ENCODE results near the gene ALDOB. TPM values are rescaled to one million over a fixed set of nuclear protein-coding genes. Genes with fewer than 3 reads are reported as not detected.

Gene ALDOB
- total RNA-seq, 1 experiment from 2014 or later: not detected

GRCh38 chr9:101462558-101462957, 27.0 kb upstream of the ALDOB start:
- no peak overlapping the region for H2BK15ac ChIP-seq (ENCODE audit: low read depth, low read length)
- H3K36me3 Mint-ChIP-seq (ENCODE audit: insufficient read depth in 1 of 3, low read depth in 3 of 3): peaks cover 0 to 6% (median 3%) of the 10 kb centered on the region in 3 experiments; a peak in 2 of 7 replicates
- no peaks in the 10 kb centered on the region for H3K79me2 ChIP-seq (ENCODE audit: insufficient read depth, low read length)
- H3K27me3 ChIP-seq (ENCODE audit: insufficient read depth, low read length): no peaks in the 10 kb centered on the region
- no peak overlapping the region for H2BK20ac ChIP-seq (ENCODE audit: low read depth, low read length, poor library complexity, severe bottlenecking)
- H3K23me2 ChIP-seq (ENCODE audit: insufficient read length, low read depth, low read length, poor library complexity, severe bottlenecking): no peaks in the 10 kb centered on the region
- H3K79me1 ChIP-seq (ENCODE audit: insufficient read depth, low read depth, low read length, poor library complexity, severe bottlenecking): no peaks in the 10 kb centered on the region
- H2AFZ ChIP-seq (ENCODE audit: low read length): peak overlapping the region; percentile 1
- peaks cover 2% of the 10 kb centered on the region for H3K4me1 ChIP-seq (ENCODE audit: insufficient read depth, low read length)
- H3K4me2 ChIP-seq (ENCODE audit: insufficient read depth, insufficient read length, low read length): no peak overlapping the region
- no peak overlapping the region for H3K4me3 Mint-ChIP-seq
- no peak overlapping the region for H4K5ac ChIP-seq (ENCODE audit: insufficient read length, low read depth, low read length)
- H4K20me1 ChIP-seq (ENCODE audit: control insufficient read depth, insufficient read depth, insufficient read length): no peaks in the 10 kb centered on the region
- no peak overlapping the region for H2BK12ac ChIP-seq (ENCODE audit: insufficient read length, low read depth, low read length)
- H3K4me1 Mint-ChIP-seq: peaks cover 45 to 47% of the 10 kb centered on the region in 2 experiments
- H3K4ac ChIP-seq (ENCODE audit: low read depth, low read length): no peak overlapping the region
- H3K27ac Mint-ChIP-seq: peak overlapping the region; percentile 32 to 94 (median 68); a peak in 6 of 7 replicates
- H3K27ac ChIP-seq (ENCODE audit: insufficient read length, low read depth, low read length): peak overlapping the region; percentile 73
- H3K14ac ChIP-seq (ENCODE audit: insufficient read depth, low read length): no peak overlapping the region
- no peak overlapping the region for H4K8ac ChIP-seq (replicated peaks; ENCODE audit: insufficient read length, low read depth, low read length)
- H2BK120ac ChIP-seq (ENCODE audit: low read depth, low read length, poor library complexity, severe bottlenecking): no peak overlapping the region
- H3K23ac ChIP-seq (ENCODE audit: insufficient read length, low read depth, low read length): no peak overlapping the region
- no peak overlapping the region for H3K56ac ChIP-seq (ENCODE audit: insufficient read length, low read depth, low read length)
- no peak overlapping the region for H2AK5ac ChIP-seq (ENCODE audit: insufficient read length, low read length)
- no peak overlapping the region for H4K91ac ChIP-seq (ENCODE audit: insufficient read length, low read depth, low read length)
- H2BK5ac ChIP-seq (ENCODE audit: insufficient read length, low read length): no peak overlapping the region
- DNase-seq: peak; percentile 59
- no peak overlapping the region for H3K9ac ChIP-seq (ENCODE audit: extremely low read depth, insufficient read length, low read length)
- no peaks in the 10 kb centered on the region for H3K9me3 Mint-ChIP-seq
- no peak overlapping the region for H3K18ac ChIP-seq (ENCODE audit: insufficient read length, low read depth, low read length)
- no peaks in the 10 kb centered on the region for H3K27me3 Mint-ChIP-seq (ENCODE audit: low read depth)
- TF ChIP-seq CTCF (conservative IDR thresholded peaks at IDR 0.05): no peak
- H3T11ph ChIP-seq (ENCODE audit: low read length): no peak overlapping the region
- no peaks in the 10 kb centered on the region for H3K9me3 ChIP-seq (ENCODE audit: control insufficient read depth, low read depth, low read length)
- WGBS (ENCODE audit: extremely low coverage, insufficient read length, low lambda C conversion rate): no CpG with 5 or more reads among the region's 5 CpGs
